Measurements from ENCODE around the gene MSI2. TPM values are rescaled to one million over a fixed set of nuclear protein-coding genes. Genes with fewer than 3 reads are reported as not detected.

The MSI2 gene
- total RNA-seq, 4 donors from 2014 or later: 15.9 to 22.9 (median 17.0) TPM

- intact Hi-C loops (cut with DNase I): no loop called here
- peaks cover 0 to 35% (median 0%) of the 10 kb centered on the region in 3 donors for H3K36me3 ChIP-seq
- H3K4me3 ChIP-seq: no peak overlapping the region
- H3K9me3 ChIP-seq: no peaks in the 10 kb centered on the region
- no peak overlapping the region for H3K27ac ChIP-seq
- no peaks in the 10 kb centered on the region for H3K27me3 ChIP-seq
- H3K4me1 ChIP-seq: peaks cover 0 to 10% (median 0%) of the 10 kb centered on the region in 3 donors
- WGBS, 2 donors: 89 to 90% methylated on average over 3 of the region's 3 CpGs
- TF ChIP-seq, protein P1, sequence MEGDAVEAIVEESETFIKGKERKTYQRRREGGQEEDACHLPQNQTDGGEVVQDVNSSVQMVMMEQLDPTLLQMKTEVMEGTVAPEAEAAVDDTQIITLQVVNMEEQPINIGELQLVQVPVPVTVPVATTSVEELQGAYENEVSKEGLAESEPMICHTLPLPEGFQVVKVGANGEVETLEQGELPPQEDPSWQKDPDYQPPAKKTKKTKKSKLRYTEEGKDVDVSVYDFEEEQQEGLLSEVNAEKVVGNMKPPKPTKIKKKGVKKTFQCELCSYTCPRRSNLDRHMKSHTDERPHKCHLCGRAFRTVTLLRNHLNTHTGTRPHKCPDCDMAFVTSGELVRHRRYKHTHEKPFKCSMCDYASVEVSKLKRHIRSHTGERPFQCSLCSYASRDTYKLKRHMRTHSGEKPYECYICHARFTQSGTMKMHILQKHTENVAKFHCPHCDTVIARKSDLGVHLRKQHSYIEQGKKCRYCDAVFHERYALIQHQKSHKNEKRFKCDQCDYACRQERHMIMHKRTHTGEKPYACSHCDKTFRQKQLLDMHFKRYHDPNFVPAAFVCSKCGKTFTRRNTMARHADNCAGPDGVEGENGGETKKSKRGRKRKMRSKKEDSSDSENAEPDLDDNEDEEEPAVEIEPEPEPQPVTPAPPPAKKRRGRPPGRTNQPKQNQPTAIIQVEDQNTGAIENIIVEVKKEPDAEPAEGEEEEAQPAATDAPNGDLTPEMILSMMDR (IDR thresholded peaks at IDR 0.05): no peak
- no peak for TF ChIP-seq POLR2A (IDR thresholded peaks at IDR 0.05)
- DNase-seq: no peak
Observed at GRCh38 chr17:57614742-57615141, 358.4 kb downstream of the MSI2 start.

- Histone ChIP-seq H3K27me3 (no peaks in the 10 kb centered on the region), H3K9me3 (no peaks in the 10 kb centered on the region), H3K27ac (no peak overlapping the region), H3K4me3 (no peak overlapping the region), H3K4me1 (peaks cover 0 to 9% (median 0%) of the 10 kb centered on the region in 3 donors), H3K36me3 (peaks cover 0 to 35% (median 0%) of the 10 kb centered on the region in 3 donors)
- WGBS, 2 donors: 88 to 95% methylated on average over 7 to 13 of the region's 13 CpGs
- TF ChIP-seq POLR2A (IDR thresholded peaks at IDR 0.05): no peak
- TF ChIP-seq, protein P1 (IDR thresholded peaks at IDR 0.05): no peak
- intact Hi-C loops (cut with DNase I): no loop called here
- no peak for DNase-seq
Observed at GRCh38 chr17:57615836-57616757, 359.8 kb downstream of the MSI2 start.

DNA sequence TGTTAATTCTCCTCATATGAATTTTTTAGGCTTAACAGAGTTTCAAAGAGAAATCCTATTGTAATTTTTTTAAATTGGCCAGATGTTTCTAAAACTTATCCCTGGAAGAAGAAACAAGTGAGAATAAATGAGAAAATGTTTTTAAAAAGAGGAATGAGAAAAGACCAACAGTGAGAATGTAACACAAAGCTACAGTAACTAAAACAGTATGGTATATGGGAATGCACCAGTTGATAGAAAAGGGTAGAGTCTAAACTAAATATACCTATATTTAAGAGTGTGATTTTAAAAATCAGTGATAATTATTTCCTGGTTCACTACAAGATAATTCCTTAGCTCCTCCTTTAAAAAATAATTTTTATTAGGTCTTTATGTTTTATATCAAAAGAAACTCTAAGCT lies 360.9 kb downstream of the MSI2 start:
- DNase-seq: no peak
- Histone ChIP-seq H3K4me3 (no peak overlapping the region), H3K27ac (no peak overlapping the region), H3K36me3 (peaks cover 0 to 35% (median 0%) of the 10 kb centered on the region in 3 donors), H3K4me1 (peaks cover 0 to 8% (median 0%) of the 10 kb centered on the region in 3 donors), H3K9me3 (no peaks in the 10 kb centered on the region), H3K27me3 (no peaks in the 10 kb centered on the region)
- intact Hi-C loops (cut with DNase I): no loop called here
- no peak for TF ChIP-seq POLR2A (IDR thresholded peaks at IDR 0.05)
- TF ChIP-seq, protein P1 (IDR thresholded peaks at IDR 0.05): no peak

DNA sequence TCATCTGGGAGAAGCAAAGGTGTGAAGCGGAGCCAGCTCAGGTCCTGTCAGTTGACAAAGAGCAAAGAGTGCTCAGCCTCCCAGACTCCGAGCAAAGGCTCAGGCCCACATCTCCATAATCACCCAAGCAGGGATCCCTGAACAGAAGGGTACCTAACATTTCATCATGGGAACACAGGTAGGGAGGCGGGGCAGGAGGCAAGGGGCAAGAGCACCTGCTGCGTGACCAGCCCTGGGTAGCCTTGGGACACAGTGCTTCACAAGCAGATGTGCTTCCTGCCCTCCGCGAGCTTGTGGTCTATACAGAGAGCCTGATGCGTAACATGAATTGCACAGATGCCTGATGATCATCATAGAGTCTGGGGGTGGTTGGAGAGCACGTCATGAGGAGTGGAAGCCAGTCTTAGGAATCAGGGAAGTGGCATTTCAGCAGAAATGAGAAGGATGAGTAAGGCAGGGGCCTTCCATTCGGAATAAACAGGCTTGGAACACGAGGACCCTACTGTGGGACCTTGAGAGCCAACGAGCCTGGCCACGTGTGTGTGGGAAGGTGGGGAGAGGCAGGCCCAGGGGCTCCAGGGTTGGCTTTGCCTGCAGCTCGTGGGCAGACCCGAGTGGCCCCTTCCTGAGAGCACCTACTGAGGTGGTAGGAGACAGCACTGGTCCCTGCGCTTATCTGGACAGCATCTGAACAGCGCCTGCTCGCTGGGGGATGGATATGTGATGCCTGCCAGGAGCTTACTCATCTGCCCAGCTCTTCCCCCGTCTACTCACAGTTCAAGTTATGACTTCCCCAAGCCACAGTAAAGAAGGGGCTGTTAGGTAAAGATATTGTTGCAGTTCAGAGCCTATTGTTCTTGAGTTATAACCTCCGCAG lies 363.0 kb downstream of the MSI2 start:
- H3K4me3 ChIP-seq: no peak overlapping the region
- intact Hi-C loops (cut with DNase I): no loop called here
- H3K4me1 ChIP-seq: no peaks in the 10 kb centered on the region
- H3K9me3 ChIP-seq: no peaks in the 10 kb centered on the region
- H3K27me3 ChIP-seq: no peaks in the 10 kb centered on the region
- 83 to 91% methylated on average over 16 to 17 of the region's 19 CpGs for WGBS, 2 donors
- TF ChIP-seq POLR2A (IDR thresholded peaks at IDR 0.05): no peak
- TF ChIP-seq, protein P1 (IDR thresholded peaks at IDR 0.05): no peak
- peaks cover 0 to 35% (median 0%) of the 10 kb centered on the region in 3 donors for H3K36me3 ChIP-seq
- DNase-seq: no peak
- H3K27ac ChIP-seq: no peak overlapping the region
